ENCODE measurements around the gene FDPS. TPM values are rescaled to one million over a fixed set of nuclear protein-coding genes. Genes with fewer than 3 reads are reported as not detected.

The FDPS gene
- total and polyA plus RNA-seq, 4 donors: 176 to 370 (median 249) TPM

GRCh38 chr1:155268630-155269029, 40.0 kb upstream of the FDPS start:
- no peak overlapping the region for H3K4me3 ChIP-seq (ENCODE audit: low read depth in 1 of 3, low read length in 3 of 3)
- no peaks in the 10 kb centered on the region for H3K27me3 ChIP-seq (ENCODE audit: control insufficient read depth in 4 of 4, insufficient read depth in 4 of 4, low read length in 3 of 4)
- no peak for TF ChIP-seq HNF4G (IDR thresholded peaks at IDR 0.05)
- TF ChIP-seq CTCF (IDR thresholded peaks at IDR 0.05; ENCODE audit: low read depth, low read length, missing input control): no peak
- no peak for TF ChIP-seq FOXA1 (IDR thresholded peaks at IDR 0.05)
- no peak for TF ChIP-seq GABPA (IDR thresholded peaks at IDR 0.05 in 1 of 2, conservative IDR thresholded peaks at IDR 0.05 in 1 of 2)
- TF ChIP-seq, protein P1, sequence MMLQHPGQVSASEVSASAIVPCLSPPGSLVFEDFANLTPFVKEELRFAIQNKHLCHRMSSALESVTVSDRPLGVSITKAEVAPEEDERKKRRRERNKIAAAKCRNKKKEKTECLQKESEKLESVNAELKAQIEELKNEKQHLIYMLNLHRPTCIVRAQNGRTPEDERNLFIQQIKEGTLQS (IDR thresholded peaks at IDR 0.05): no peak
- no peak for TF ChIP-seq HNF4A (conservative IDR thresholded peaks at IDR 0.05)
- TF ChIP-seq RXRA (IDR thresholded peaks at IDR 0.05): no peak
- TF ChIP-seq MAX (IDR thresholded peaks at IDR 0.05): no peak
- no peak for TF ChIP-seq NR2F2 (IDR thresholded peaks at IDR 0.05)
- no peak for TF ChIP-seq SP1 (IDR thresholded peaks at IDR 0.05)
- TF ChIP-seq ZBTB33 (IDR thresholded peaks at IDR 0.05): no peak
- TF ChIP-seq FOXA2 (IDR thresholded peaks at IDR 0.05): no peak
- TF ChIP-seq YY1 (IDR thresholded peaks at IDR 0.05): no peak
- no peak for TF ChIP-seq TAF1 (conservative IDR thresholded peaks at IDR 0.05)
- H3K4me1 ChIP-seq (ENCODE audit: control insufficient read depth in 4 of 4, insufficient read depth in 4 of 4, low read length in 3 of 4): peaks cover 0 to 18% (median 10%) of the 10 kb centered on the region in 4 donors
- H3K36me3 ChIP-seq (ENCODE audit: control insufficient read depth in 4 of 4, insufficient read depth in 3 of 4, low read depth in 1 of 4, low read length in 3 of 4): peaks cover 23 to 63% (median 57%) of the 10 kb centered on the region in 4 donors
- no peak overlapping the region for H3K9ac ChIP-seq (ENCODE audit: low read depth in 1 of 2, low read length in 2 of 2)
- no peak for DNase-seq (ENCODE audit: low spot score)
- no peaks in the 10 kb centered on the region for H3K9me3 ChIP-seq (ENCODE audit: control insufficient read depth in 4 of 4, low read length in 3 of 4)
- H3K27ac ChIP-seq (ENCODE audit: low read depth in 1 of 2, low read length in 2 of 2): no peak overlapping the region
- WGBS: 95% methylated on average over 21 of the region's 21 CpGs

DNA sequence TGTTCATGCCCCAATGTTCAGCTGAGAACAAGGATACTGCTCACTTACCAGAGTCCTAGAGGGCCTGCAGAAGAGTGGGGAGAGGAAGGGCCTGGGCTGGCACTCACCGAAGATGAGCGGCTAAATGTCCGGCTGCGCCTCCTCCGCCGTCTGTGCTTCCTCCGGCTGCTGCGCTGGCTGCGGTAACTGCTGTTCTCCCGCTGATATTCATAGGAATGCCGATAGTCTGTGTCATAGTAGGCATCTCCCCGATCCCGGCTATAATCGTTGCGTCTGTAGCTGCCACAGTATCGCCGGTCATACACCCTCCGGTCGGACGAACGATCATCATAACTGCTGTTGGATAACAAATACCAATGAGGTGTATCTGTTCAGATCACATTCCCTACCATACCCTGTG, 39.3 kb upstream of the FDPS start:
- peaks cover 0 to 21% (median 13%) of the 10 kb centered on the region in 4 donors for H3K4me1 ChIP-seq (ENCODE audit: control insufficient read depth in 4 of 4, insufficient read depth in 4 of 4, low read length in 3 of 4)
- no peak for DNase-seq (ENCODE audit: low spot score)
- no peaks in the 10 kb centered on the region for H3K27me3 ChIP-seq (ENCODE audit: control insufficient read depth in 4 of 4, insufficient read depth in 4 of 4, low read length in 3 of 4)
- no peak overlapping the region for H3K27ac ChIP-seq (ENCODE audit: low read depth in 1 of 2, low read length in 2 of 2)
- TF ChIP-seq ZBTB33 (IDR thresholded peaks at IDR 0.05) (no peak), FOXA1 (IDR thresholded peaks at IDR 0.05) (no peak), TAF1 (conservative IDR thresholded peaks at IDR 0.05) (no peak), CTCF (IDR thresholded peaks at IDR 0.05; ENCODE audit: low read depth, low read length, missing input control) (no peak)
- H3K4me3 ChIP-seq (ENCODE audit: low read depth in 1 of 3, low read length in 3 of 3): no peak overlapping the region
- peaks cover 23 to 56% (median 51%) of the 10 kb centered on the region in 4 donors for H3K36me3 ChIP-seq (ENCODE audit: control insufficient read depth in 4 of 4, insufficient read depth in 3 of 4, low read depth in 1 of 4, low read length in 3 of 4)
- no peak overlapping the region for H3K9ac ChIP-seq (ENCODE audit: low read depth in 1 of 2, low read length in 2 of 2)
- H3K9me3 ChIP-seq (ENCODE audit: control insufficient read depth in 4 of 4, low read length in 3 of 4): no peaks in the 10 kb centered on the region
- WGBS: 95% methylated on average over 21 of the region's 21 CpGs
